Natural killer cell (primary cell): ENCODE measurements around the gene CEP85. TPM values are rescaled to one million over a fixed set of nuclear protein-coding genes. Genes with fewer than 3 reads are reported as not detected.

Experiments
- ATAC-seq, 3 donors: fragments of 150-1000 bp in 2 of 3; fragments of 200-7000 bp in 1 of 3; cut with Tn5 transposase; 1 replicate in 1 of 3; 2 replicates in 2 of 3; pipeline ENCODE4 v1.10.0; 2021; ENCODE audit warnings: mild to moderate bottlenecking in 2 of 3, moderate library complexity in 2 of 3
- DNase-seq, 2 donors: peaks; one replicate each; pipeline versions ENCODE4 v3.0.0 to v3.0.0-alpha.2; 2013 to 2021; ENCODE audit warnings: mixed read lengths in 1 of 2
- H3K27ac ChIP-seq: one replicate; pipeline ENCODE4 v1.5.1; 2013; ENCODE audit warnings: mild to moderate bottlenecking, low read length
- H3K27me3 ChIP-seq: one replicate; pipeline ENCODE4 v1.6.1; 2013; ENCODE audit warnings: low read length; ENCODE audit not compliant: control insufficient read depth, insufficient read depth
- H3K36me3 ChIP-seq: one replicate; pipeline ENCODE4 v1.6.1; 2013; ENCODE audit warnings: low read length; ENCODE audit not compliant: control insufficient read depth, insufficient read depth
- H3K4me1 ChIP-seq: one replicate; pipeline ENCODE4 v1.6.1; 2013; ENCODE audit warnings: low read length; ENCODE audit not compliant: control insufficient read depth, insufficient read depth
- H3K4me3 ChIP-seq: one replicate; pipeline ENCODE4 v1.5.1; 2013; ENCODE audit warnings: low read length
- H3K9me3 ChIP-seq: one replicate; pipeline ENCODE4 v1.6.1; 2013; ENCODE audit warnings: low read length; ENCODE audit not compliant: control insufficient read depth, insufficient read depth
- H3K27ac Mint-ChIP-seq, 2 donors: one replicate each; pipeline ENCODE4 v1.8.0; 2022; ENCODE audit warnings: mild to moderate bottlenecking in 2 of 2, mixed read lengths in 2 of 2, moderate library complexity in 1 of 2
- H3K27me3 Mint-ChIP-seq, 2 donors: one replicate each; pipeline ENCODE4 v1.8.0; 2022; ENCODE audit warnings: low read depth in 2 of 2, mixed read lengths in 2 of 2
- H3K36me3 Mint-ChIP-seq: one replicate; pipeline ENCODE4 v1.8.0; 2022; ENCODE audit warnings: mixed read lengths
- H3K4me1 Mint-ChIP-seq, 2 donors: one replicate each; pipeline ENCODE4 v1.8.0; 2022; ENCODE audit warnings: mixed read lengths in 2 of 2
- H3K4me3 Mint-ChIP-seq: one replicate; pipeline ENCODE4 v1.8.0; 2022; ENCODE audit warnings: mild to moderate bottlenecking, moderate library complexity, mixed read lengths
- H3K9me3 Mint-ChIP-seq, 2 donors: one replicate each; pipeline ENCODE4 v1.8.0; 2022; ENCODE audit warnings: mixed read lengths in 2 of 2
- CTCF ChIP-seq: fragments of 200-600 bp; IDR thresholded peaks from one replicate; pipeline ENCODE4 v1.8.0; 2022; ENCODE audit warnings: antibody characterized with exemption
- WGBS: methylation state at CpG from one replicate; pipeline ENCODE4 v1.1.7; 2013; ENCODE audit warnings: missing lambda C conversion rate; ENCODE audit not compliant: insufficient coverage; 5-methylcytosine and 5-hydroxymethylcytosine counted together
- intact Hi-C: fragments of 100-400 bp; cut with micrococcal nuclease; formaldehyde crosslinking; loops from one replicate; pipeline ENCODE4 v1.14.2; 2022
- total RNA-seq, 4 donors: library from RNA; stranded (reverse); fragments of 120-200 nt in 1 of 4; gene quantifications; one replicate each; pipeline versions ENCODE4 v1.2.3 to v1.2.4, GENCODE V29; 2013 to 2022

CEP85 gene
- total RNA-seq, 3 donors from 2014 or later (not counting 1 experiment from before 2014, with no cell fraction given) = 13.0 to 20.4 (median 18.0) TPM

GRCh38 chr1:26296340-26297056 lies 62.5 kb downstream of the CEP85 start:
- Mint-ChIP-seq H3K27ac (no peak overlapping the region), H3K4me1 (peaks cover 0 to 19% of the 10 kb centered on the region in 2 donors), H3K9me3 (no peaks in the 10 kb centered on the region), H3K4me3 (no peak overlapping the region), H3K36me3 (no peaks in the 10 kb centered on the region), H3K27me3 (no peaks in the 10 kb centered on the region)
- ATAC-seq (no peak), DNase-seq (no peak)
- intact Hi-C loops = no loop called here
- TF ChIP-seq CTCF = no peak
- Histone ChIP-seq H3K4me3 (no peak overlapping the region), H3K4me1 (peaks cover 24% of the 10 kb centered on the region), H3K27me3 (no peaks in the 10 kb centered on the region), H3K9me3 (no peaks in the 10 kb centered on the region), H3K36me3 (peaks cover 2% of the 10 kb centered on the region), H3K27ac (no peak overlapping the region)
- 88% methylated on average over 16 of the region's 16 CpGs for WGBS

- no peak for TF ChIP-seq CTCF
- H3K27ac ChIP-seq = no peak overlapping the region
- Mint-ChIP-seq H3K36me3 (no peaks in the 10 kb centered on the region), H3K27ac (no peak overlapping the region), H3K27me3 (no peaks in the 10 kb centered on the region), H3K9me3 (no peaks in the 10 kb centered on the region), H3K4me1 (peaks cover 0 to 12% of the 10 kb centered on the region in 2 donors), H3K4me3 (no peak overlapping the region)
- ATAC-seq (no peak), DNase-seq (no peak)
- peaks cover 17% of the 10 kb centered on the region for H3K4me1 ChIP-seq
- intact Hi-C loops = no loop called here
- H3K36me3 ChIP-seq = peaks cover 2% of the 10 kb centered on the region
- no peaks in the 10 kb centered on the region for H3K9me3 ChIP-seq
- no peaks in the 10 kb centered on the region for H3K27me3 ChIP-seq
- WGBS = 96% methylated on average over 12 of the region's 12 CpGs
- no peak overlapping the region for H3K4me3 ChIP-seq
Measured at GRCh38 chr1:26297057-26297790, 63.2 kb downstream of the CEP85 start.

- intact Hi-C loops = no loop called here
- Histone ChIP-seq H3K4me3 (no peak overlapping the region), H3K27ac (no peak overlapping the region), H3K36me3 (peaks cover 2% of the 10 kb centered on the region), H3K27me3 (no peaks in the 10 kb centered on the region), H3K4me1 (peaks cover 15% of the 10 kb centered on the region), H3K9me3 (no peaks in the 10 kb centered on the region)
- no peak overlapping the region for H3K27ac Mint-ChIP-seq
- TF ChIP-seq CTCF = no peak
- 83% methylated on average over 6 of the region's 6 CpGs for WGBS
- no peaks in the 10 kb centered on the region for H3K27me3 Mint-ChIP-seq
- no peaks in the 10 kb centered on the region for H3K9me3 Mint-ChIP-seq
- H3K4me3 Mint-ChIP-seq = no peak overlapping the region
- peaks cover 0 to 10% of the 10 kb centered on the region in 2 donors for H3K4me1 Mint-ChIP-seq
- H3K36me3 Mint-ChIP-seq = no peaks in the 10 kb centered on the region
- DNase-seq (no peak), ATAC-seq (no peak)
Measured at GRCh38 chr1:26297791-26298124, 63.8 kb downstream of the CEP85 start.
